HEK293T (cell line): ENCODE data around the gene XPR1.

ENCODE experiments used
- ARNT ChIP-seq: fragments of 450-650 bp; IDR thresholded peaks from 2 replicates; pipeline ENCODE4 v1.6.1; 2017; ENCODE audit warnings: mild to moderate bottlenecking
- BHLHE40 ChIP-seq: fragments of 450-650 bp; IDR thresholded peaks from 2 replicates; pipeline ENCODE4 v1.6.1; 2016; ENCODE audit warnings: mild to moderate bottlenecking, moderate library complexity, borderline replicate concordance
- ELF4 ChIP-seq: fragments of 450-650 bp; IDR thresholded peaks from 2 replicates; pipeline ENCODE4 v1.6.1; 2017; ENCODE audit warnings: antibody characterized with exemption
- FOXA1 ChIP-seq: fragments of 450-650 bp; IDR thresholded peaks from 2 replicates; pipeline ENCODE4 v1.6.1; 2016; ENCODE audit warnings: mild to moderate bottlenecking
- FOXK2 ChIP-seq: fragments of 450-650 bp; IDR thresholded peaks from 2 replicates; pipeline ENCODE4 v1.6.1; 2016; ENCODE audit warnings: mild to moderate bottlenecking
- FOXM1 ChIP-seq: fragments of 450-650 bp; IDR thresholded peaks from 2 replicates; pipeline ENCODE4 v1.6.1; 2017; ENCODE audit warnings: mild to moderate bottlenecking, borderline replicate concordance
- L3MBTL2 ChIP-seq: fragments of 450-650 bp; conservative IDR thresholded peaks from 2 replicates; pipeline ENCODE4 v1.6.1; 2016; ENCODE audit warnings: mild to moderate bottlenecking
- LEF1 ChIP-seq: fragments of 450-650 bp; IDR thresholded peaks from 2 replicates; pipeline ENCODE4 v1.6.1; 2017; ENCODE audit warnings: mild to moderate bottlenecking, borderline replicate concordance
- NFRKB ChIP-seq: fragments of 450-650 bp; IDR thresholded peaks from 2 replicates; pipeline ENCODE4 v1.6.1; 2016; ENCODE audit warnings: mild to moderate bottlenecking, moderate library complexity
- SP1 ChIP-seq: fragments of 450-650 bp; IDR thresholded peaks from 2 replicates; pipeline ENCODE4 v1.6.1; 2017
- SUZ12 ChIP-seq: fragments of 450-650 bp; IDR thresholded peaks from 2 replicates; pipeline ENCODE4 v1.6.1; 2016; ENCODE audit warnings: mild to moderate bottlenecking
- ZNF384 ChIP-seq: fragments of 450-650 bp; IDR thresholded peaks from 2 replicates; pipeline ENCODE4 v1.6.1; 2016
- TF ChIP-seq, protein P1 (sequence below): fragments of 450-650 bp; IDR thresholded peaks from 2 replicates; pipeline ENCODE4 v1.6.1; 2016

DNA sequence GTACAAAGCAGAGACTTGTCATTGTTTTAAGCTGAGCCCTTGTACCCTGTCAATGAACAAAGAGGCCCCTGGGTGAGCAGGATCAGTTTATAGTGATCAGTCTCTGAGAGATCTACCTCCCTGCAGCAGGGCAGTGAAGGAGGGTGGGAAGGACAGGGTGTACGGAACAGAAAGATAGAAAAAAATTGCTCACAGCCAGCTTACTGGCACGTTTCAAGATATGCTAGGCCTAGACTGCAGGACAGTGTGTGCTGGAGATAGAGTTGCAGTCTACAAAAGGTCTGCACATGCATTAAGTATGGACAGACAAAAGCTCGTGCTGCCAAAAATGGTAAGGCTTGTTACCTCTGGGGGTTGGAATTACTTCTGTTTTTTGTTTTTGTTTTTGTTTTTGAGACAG is 38.4 kb upstream of the XPR1 start:
- TF ChIP-seq, protein P1, sequence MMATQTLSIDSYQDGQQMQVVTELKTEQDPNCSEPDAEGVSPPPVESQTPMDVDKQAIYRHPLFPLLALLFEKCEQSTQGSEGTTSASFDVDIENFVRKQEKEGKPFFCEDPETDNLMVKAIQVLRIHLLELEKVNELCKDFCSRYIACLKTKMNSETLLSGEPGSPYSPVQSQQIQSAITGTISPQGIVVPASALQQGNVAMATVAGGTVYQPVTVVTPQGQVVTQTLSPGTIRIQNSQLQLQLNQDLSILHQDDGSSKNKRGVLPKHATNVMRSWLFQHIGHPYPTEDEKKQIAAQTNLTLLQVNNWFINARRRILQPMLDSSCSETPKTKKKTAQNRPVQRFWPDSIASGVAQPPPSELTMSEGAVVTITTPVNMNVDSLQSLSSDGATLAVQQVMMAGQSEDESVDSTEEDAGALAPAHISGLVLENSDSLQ, result no peak
- TF ChIP-seq ELF4 (no peak), BHLHE40 (no peak), FOXA1 (no peak), FOXK2 (no peak), SP1 (no peak), L3MBTL2 (no peak), NFRKB (no peak), ZNF384 (no peak), ARNT (no peak), LEF1 (no peak), SUZ12 (no peak), FOXM1 (no peak)
